DND-41 (cell line): ENCODE data around the gene SMCO3.

Experiments used
- ATAC-seq: fragments of 200-7000 bp; cut with Tn5 transposase; 3 replicates; pipeline ENCODE4 v1.9.1; 2021; ENCODE audit warnings: low read depth; ENCODE audit not compliant: insufficient read depth
- DNase-seq: peaks from one replicate; pipeline ENCODE4 v3.0.0-alpha.2; 2020
- H2AFZ ChIP-seq: 2 replicates; pipeline ENCODE4 v1.6.0; 2012; ENCODE audit warnings: low read depth, low read length
- H3K27ac ChIP-seq: 2 replicates; pipeline ENCODE4 v1.5.1; 2012; ENCODE audit warnings: low read length, inconsistent platforms
- H3K27me3 ChIP-seq: fragments of 200-600 bp; sonication (generic); 2 replicates; pipeline ENCODE4 v1.6.0; 2012; ENCODE audit warnings: low read length, mild to moderate bottlenecking, inconsistent platforms; ENCODE audit not compliant: insufficient read depth, poor library complexity
- H3K36me3 ChIP-seq: 2 replicates; pipeline ENCODE4 v1.5.1; 2012; ENCODE audit warnings: low read length, inconsistent platforms; ENCODE audit not compliant: insufficient read depth
- H3K4me1 ChIP-seq: 2 replicates; pipeline ENCODE4 v1.5.1; 2012; ENCODE audit warnings: mild to moderate bottlenecking, low read length; ENCODE audit not compliant: insufficient read depth
- H3K4me2 ChIP-seq: 2 replicates; pipeline ENCODE4 v1.6.0; 2012; ENCODE audit warnings: mild to moderate bottlenecking, moderate library complexity, low read length, inconsistent platforms; ENCODE audit not compliant: insufficient read depth
- H3K4me3 ChIP-seq, 2 experiments: fragments of 200-600 bp in 1 of 2; shearing (Covaris generic) in 1 of 2; 2 replicates each; pipeline ENCODE4 v1.5.1; 2012 to 2016; ENCODE audit warnings: inconsistent platforms in 2 of 2, low read length in 2 of 2, mild to moderate bottlenecking in 2 of 2, low read depth in 1 of 2, moderate library complexity in 1 of 2
- H3K79me2 ChIP-seq: 2 replicates; pipeline ENCODE4 v1.6.0; 2012; ENCODE audit warnings: low read length, inconsistent platforms; ENCODE audit not compliant: insufficient read depth
- H3K9ac ChIP-seq: 2 replicates; pipeline ENCODE4 v1.6.0; 2012; ENCODE audit warnings: low read depth, mild to moderate bottlenecking, inconsistent platforms, low read length, moderate library complexity
- H3K9me3 ChIP-seq: 2 replicates; pipeline ENCODE4 v1.5.1; 2012; ENCODE audit warnings: low read length, moderate library complexity, mild to moderate bottlenecking, inconsistent platforms; ENCODE audit not compliant: insufficient read depth, severe bottlenecking
- H4K20me1 ChIP-seq: 2 replicates; pipeline ENCODE4 v1.6.0; 2012; ENCODE audit warnings: low read length; ENCODE audit not compliant: insufficient read depth
- EZH2 ChIP-seq: IDR thresholded peaks from 3 replicates; pipeline ENCODE4 v1.6.1; 2012; ENCODE audit warnings: borderline replicate concordance, low read depth, mild to moderate bottlenecking, moderate library complexity, low read length, inconsistent platforms; ENCODE audit not compliant: severe bottlenecking
- TF ChIP-seq, protein P1 (sequence below): IDR thresholded peaks from 2 replicates; pipeline ENCODE4 v1.5.1; 2012; ENCODE audit warnings: borderline replicate concordance, low read length, moderate library complexity, mild to moderate bottlenecking; ENCODE audit not compliant: poor library complexity, severe bottlenecking; ENCODE audit errors: extremely low read depth

SMCO3 gene

DNA sequence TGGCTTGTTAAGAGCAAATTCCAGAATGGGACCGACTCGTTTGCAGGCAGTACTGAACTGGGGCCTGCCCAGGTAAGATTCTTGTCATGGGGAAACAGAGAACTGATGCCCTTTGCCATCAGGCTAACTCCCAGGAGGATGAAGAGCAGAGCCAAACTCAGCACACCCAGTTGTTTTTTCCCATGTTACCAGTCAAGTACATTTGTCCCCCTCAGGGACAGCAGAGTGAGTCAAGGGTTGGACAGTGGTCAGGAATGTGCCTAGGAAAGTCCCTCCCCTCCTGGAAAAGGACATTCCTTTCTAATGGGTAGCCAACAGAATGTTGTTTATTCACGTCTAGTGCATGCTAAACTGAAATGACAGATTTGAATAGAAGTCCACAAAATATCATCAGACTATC is 27.8 kb upstream of the SMCO3 start:
- Histone ChIP-seq H3K36me3 (no peaks in the 10 kb centered on the region), H3K4me2 (no peak overlapping the region), H3K4me3 (no peak overlapping the region), H3K9ac (no peak overlapping the region), H2AFZ (no peak overlapping the region), H3K79me2 (no peaks in the 10 kb centered on the region), H3K27ac (no peak overlapping the region), H3K27me3 (no peaks in the 10 kb centered on the region), H4K20me1 (no peaks in the 10 kb centered on the region), H3K9me3 (no peaks in the 10 kb centered on the region), H3K4me1 (peaks cover 11% of the 10 kb centered on the region)
- no peak for ATAC-seq
- TF ChIP-seq EZH2 = no peak
- TF ChIP-seq, protein P1, sequence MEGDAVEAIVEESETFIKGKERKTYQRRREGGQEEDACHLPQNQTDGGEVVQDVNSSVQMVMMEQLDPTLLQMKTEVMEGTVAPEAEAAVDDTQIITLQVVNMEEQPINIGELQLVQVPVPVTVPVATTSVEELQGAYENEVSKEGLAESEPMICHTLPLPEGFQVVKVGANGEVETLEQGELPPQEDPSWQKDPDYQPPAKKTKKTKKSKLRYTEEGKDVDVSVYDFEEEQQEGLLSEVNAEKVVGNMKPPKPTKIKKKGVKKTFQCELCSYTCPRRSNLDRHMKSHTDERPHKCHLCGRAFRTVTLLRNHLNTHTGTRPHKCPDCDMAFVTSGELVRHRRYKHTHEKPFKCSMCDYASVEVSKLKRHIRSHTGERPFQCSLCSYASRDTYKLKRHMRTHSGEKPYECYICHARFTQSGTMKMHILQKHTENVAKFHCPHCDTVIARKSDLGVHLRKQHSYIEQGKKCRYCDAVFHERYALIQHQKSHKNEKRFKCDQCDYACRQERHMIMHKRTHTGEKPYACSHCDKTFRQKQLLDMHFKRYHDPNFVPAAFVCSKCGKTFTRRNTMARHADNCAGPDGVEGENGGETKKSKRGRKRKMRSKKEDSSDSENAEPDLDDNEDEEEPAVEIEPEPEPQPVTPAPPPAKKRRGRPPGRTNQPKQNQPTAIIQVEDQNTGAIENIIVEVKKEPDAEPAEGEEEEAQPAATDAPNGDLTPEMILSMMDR = no peak
- DNase-seq = no peak

DNA sequence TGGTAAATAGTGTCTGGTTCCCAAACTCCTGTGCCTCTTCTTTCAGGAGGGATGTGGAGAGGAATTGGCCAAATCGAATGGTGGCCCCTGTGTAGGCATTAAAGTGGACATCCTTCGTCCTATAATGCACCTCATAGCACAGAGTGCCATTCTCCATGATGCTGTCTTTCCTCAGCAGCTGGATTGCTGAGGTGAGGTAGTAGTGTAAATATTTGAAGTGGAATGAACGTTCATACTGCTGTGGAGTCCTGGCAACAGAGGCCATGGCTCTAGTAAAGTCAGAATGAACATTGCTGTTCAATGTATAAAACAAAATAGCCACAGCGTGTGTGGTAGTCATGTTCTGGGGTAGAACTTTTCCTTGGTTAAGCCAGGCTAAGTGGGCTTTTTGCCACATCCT is 26.6 kb upstream of the SMCO3 start:
- no peaks in the 10 kb centered on the region for H3K9me3 ChIP-seq
- H3K27me3 ChIP-seq = no peaks in the 10 kb centered on the region
- H2AFZ ChIP-seq = no peak overlapping the region
- H3K4me1 ChIP-seq = peaks cover 3% of the 10 kb centered on the region
- no peaks in the 10 kb centered on the region for H4K20me1 ChIP-seq
- ATAC-seq (no peak), DNase-seq (no peak)
- TF ChIP-seq, protein P1 = no peak
- no peak for TF ChIP-seq EZH2
- H3K4me2 ChIP-seq = no peak overlapping the region
- no peak overlapping the region for H3K4me3 ChIP-seq
- no peaks in the 10 kb centered on the region for H3K36me3 ChIP-seq
- H3K79me2 ChIP-seq = no peaks in the 10 kb centered on the region
- no peak overlapping the region for H3K27ac ChIP-seq
- no peak overlapping the region for H3K9ac ChIP-seq

DNA sequence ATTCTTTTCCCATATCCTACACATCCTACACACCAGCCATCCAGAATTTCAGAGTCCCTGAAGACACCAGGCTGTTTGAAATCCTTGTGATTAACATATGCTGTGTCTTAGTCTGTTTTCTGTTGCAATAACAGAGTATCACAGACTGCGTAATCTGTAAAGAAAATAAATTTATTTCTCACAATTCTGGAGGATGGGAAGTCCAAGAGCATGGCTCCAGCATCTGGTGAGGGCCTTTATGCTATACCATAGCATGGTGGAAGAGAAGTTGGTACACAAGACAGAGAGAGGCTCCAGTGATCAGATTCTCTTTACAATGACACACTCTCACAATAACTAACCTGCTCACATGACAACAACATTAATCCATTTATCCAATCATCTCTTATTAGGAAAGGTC is 25.3 kb upstream of the SMCO3 start:
- TF ChIP-seq, protein P1 = no peak
- TF ChIP-seq EZH2 = no peak

More for the DNA sequence above, 25.3 kb upstream of the SMCO3 start:
- Histone ChIP-seq H3K27me3 (no peaks in the 10 kb centered on the region), H3K4me2 (no peak overlapping the region), H3K9me3 (no peaks in the 10 kb centered on the region), H4K20me1 (no peaks in the 10 kb centered on the region), H3K9ac (no peak overlapping the region), H3K4me3 (no peak overlapping the region), H3K27ac (no peak overlapping the region), H3K79me2 (no peaks in the 10 kb centered on the region), H3K36me3 (no peaks in the 10 kb centered on the region), H2AFZ (no peak overlapping the region), H3K4me1 (no peaks in the 10 kb centered on the region)
- ATAC-seq (no peak), DNase-seq (no peak)
